SU-DHL-6 (cell line): ENCODE results near the gene MIS18BP1.

Experiments used
- CTCF ChIP-seq: fragments of 200-600 bp; sonication (generic); IDR thresholded peaks from one replicate; pipeline ENCODE4 v1.5.1; 2017; ENCODE audit warnings: antibody characterized with exemption, mild to moderate bottlenecking, low read length, moderate library complexity; ENCODE audit not compliant: insufficient read depth, poor library complexity, severe bottlenecking
- EZH2phosphoT487 ChIP-seq: fragments of 200-600 bp; sonication (generic), shearing (Covaris generic); conservative IDR thresholded peaks from 2 replicates; pipeline ENCODE4 v1.6.1; 2018; ENCODE audit warnings: mild to moderate bottlenecking, antibody characterized with exemption, low read length, moderate library complexity, mixed read lengths

- TF ChIP-seq EZH2phosphoT487 = no peak
- no peak for TF ChIP-seq CTCF
These were observed 6.9 kb downstream of the MIS18BP1 start for GRCh38 chr14:45246151-45246550.
